Thyroid gland (tissue), 4 donors: ENCODE results near the gene GRIP1. TPM values are rescaled to one million over a fixed set of nuclear protein-coding genes. Genes with fewer than 3 reads are reported as not detected.

Experiments
- DNase-seq, 2 donors: peaks; one replicate each; pipeline ENCODE4 v3.0.0-alpha.2; 2019
- H3K27ac ChIP-seq, 3 donors: fragments of 200-600 bp; sonication (generic); 1 replicate in 2 of 3; 2 replicates in 1 of 3; pipeline ENCODE4 v1.5.1; 2016 to 2019; ENCODE audit warnings: mild to moderate bottlenecking in 1 of 3, moderate library complexity in 1 of 3
- H3K27me3 ChIP-seq: fragments of 200-600 bp; sonication (generic); one replicate; pipeline ENCODE4 v1.5.1; 2019
- H3K36me3 ChIP-seq, 2 donors: fragments of 200-600 bp; sonication (generic); one replicate each; pipeline ENCODE4 v1.5.1; 2016 to 2019
- H3K4me1 ChIP-seq, 2 donors: fragments of 200-600 bp; sonication (generic); one replicate each; pipeline ENCODE4 v1.5.1; 2017 to 2019
- H3K4me3 ChIP-seq, 3 donors: fragments of 200-600 bp; sonication (generic); replicated peaks in 1 of 3; 1 replicate in 2 of 3; 2 replicates in 1 of 3; pipeline ENCODE4 v1.5.1; 2016; ENCODE audit warnings: mild to moderate bottlenecking in 1 of 3
- H3K9me3 ChIP-seq: fragments of 200-600 bp; sonication (generic); one replicate; pipeline ENCODE4 v1.5.1; 2017
- CTCF ChIP-seq, 6 experiments: fragments of 200-600 bp in 3 of 6; fragments of 450-650 bp in 3 of 6; sonication (generic) in 3 of 6; IDR thresholded peaks; one replicate each; pipeline ENCODE4 v1.5.1; 2016 to 2019; ENCODE audit warnings: antibody characterized with exemption in 6 of 6, mild to moderate bottlenecking in 2 of 6, inconsistent platforms in 1 of 6, moderate library complexity in 1 of 6
- POLR2A ChIP-seq, 2 donors: fragments of 450-650 bp; IDR thresholded peaks; one replicate each; pipeline ENCODE4 v1.6.1; 2017; ENCODE audit warnings: antibody characterized with exemption in 2 of 2, mild to moderate bottlenecking in 2 of 2, moderate library complexity in 1 of 2
- WGBS, 2 donors: methylation state at CpG; one replicate each; pipeline ENCODE4 v1.1.5; 2017; 5-methylcytosine and 5-hydroxymethylcytosine counted together
- intact Hi-C: fragments of 100-400 bp; cut with DNase I; formaldehyde crosslinking; loops from one replicate; pipeline ENCODE4 v1.15.1; 2023
- total RNA-seq, 4 donors: library from RNA; depleted of rRNA; stranded (reverse); fragments of >200 nt; gene quantifications; one replicate each; pipeline ENCODE4 v1.2.3, GENCODE V29; 2016

GRIP1 gene
- total RNA-seq, 4 donors from 2014 or later, result 9.9 to 21.1 (median 15.6) TPM

DNA sequence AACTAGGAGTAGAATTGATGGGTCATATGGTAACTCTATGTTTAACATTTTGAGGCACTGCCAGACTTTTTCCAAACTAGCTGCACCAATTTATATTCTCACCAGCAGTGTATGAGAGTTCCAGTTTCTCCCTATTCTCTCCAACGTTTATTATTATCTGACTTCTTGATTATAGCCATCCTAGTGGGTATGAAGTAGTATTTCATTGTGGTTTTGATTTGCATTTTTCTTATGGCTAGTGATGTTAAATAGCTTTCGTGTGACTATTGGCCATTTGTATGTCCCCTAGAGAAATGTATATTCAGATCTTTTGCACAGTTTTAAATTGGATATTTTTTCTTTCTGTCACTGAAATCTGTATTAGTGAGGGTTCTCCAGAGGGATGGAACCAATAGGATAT is 338.7 kb downstream of the GRIP1 start:
- Histone ChIP-seq H3K27ac (no peak overlapping the region), H3K27me3 (no peaks in the 10 kb centered on the region), H3K4me1 (no peaks in the 10 kb centered on the region), H3K9me3 (no peaks in the 10 kb centered on the region), H3K36me3 (peaks cover 0 to 6% of the 10 kb centered on the region in 2 donors), H3K4me3 (no peak overlapping the region)
- no peak for TF ChIP-seq CTCF (IDR thresholded peaks at IDR 0.05)
- no peak for TF ChIP-seq POLR2A (IDR thresholded peaks at IDR 0.05)
- intact Hi-C loops, result no loop called here
- 89 to 95% methylated on average over 2 of the region's 2 CpGs for WGBS, 2 donors
- DNase-seq, result no peak

DNA sequence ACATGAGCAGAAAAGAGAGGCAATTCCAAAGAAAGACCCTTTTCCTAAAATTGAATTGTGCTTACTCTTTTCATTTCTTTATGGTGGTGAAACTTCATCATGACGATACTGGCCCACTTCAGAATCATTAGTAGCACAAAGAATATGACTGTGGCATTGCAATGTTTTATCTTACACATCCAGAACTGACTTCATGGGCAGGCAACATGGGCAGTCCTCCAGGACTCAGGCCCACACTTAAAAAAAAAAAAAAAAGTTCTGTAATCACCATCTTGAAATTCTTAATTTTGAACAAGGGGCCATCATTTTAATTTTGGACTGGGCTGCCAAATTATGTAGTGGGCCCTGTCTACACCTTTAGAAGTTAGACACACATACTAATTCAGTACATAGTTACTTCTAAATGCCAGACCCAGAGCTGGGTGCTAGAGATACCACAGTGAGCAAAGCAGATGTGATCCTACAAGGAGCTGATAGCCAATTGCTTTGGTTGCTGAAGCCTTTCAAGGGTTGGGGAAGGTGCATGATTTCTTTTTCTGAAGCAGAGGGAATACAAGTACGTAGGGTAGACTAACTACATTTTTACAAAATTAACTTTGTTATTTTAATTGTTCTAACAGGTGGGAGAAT is 341.4 kb downstream of the GRIP1 start:
- Histone ChIP-seq H3K4me3 (no peak overlapping the region), H3K27ac (no peak overlapping the region), H3K27me3 (no peaks in the 10 kb centered on the region), H3K9me3 (no peaks in the 10 kb centered on the region), H3K4me1 (no peaks in the 10 kb centered on the region), H3K36me3 (peaks cover 0 to 6% of the 10 kb centered on the region in 2 donors)
- 93 to 96% methylated on average over 2 of the region's 2 CpGs for WGBS, 2 donors
- DNase-seq, result no peak
- TF ChIP-seq CTCF (IDR thresholded peaks at IDR 0.05), result no peak
- no peak for TF ChIP-seq POLR2A (IDR thresholded peaks at IDR 0.05)
- intact Hi-C loops, result no loop called here

- Histone ChIP-seq H3K36me3 (peaks cover 0 to under 1% of the 10 kb centered on the region in 2 donors), H3K9me3 (no peaks in the 10 kb centered on the region), H3K4me3 (no peak overlapping the region), H3K27me3 (no peaks in the 10 kb centered on the region), H3K27ac (no peak overlapping the region), H3K4me1 (no peaks in the 10 kb centered on the region)
- 95 to 97% methylated on average over 2 of the region's 2 CpGs for WGBS, 2 donors
- no peak for DNase-seq
- intact Hi-C loops, result no loop called here
- TF ChIP-seq POLR2A (IDR thresholded peaks at IDR 0.05) (no peak), CTCF (IDR thresholded peaks at IDR 0.05) (no peak)
Measured at GRCh38 chr12:66335746-66336145, 343.1 kb downstream of the GRIP1 start.

- 91 to 92% methylated on average over 1 of the region's 1 CpG for WGBS, 2 donors
- Histone ChIP-seq H3K27ac (no peak overlapping the region), H3K36me3 (no peaks in the 10 kb centered on the region), H3K4me1 (no peaks in the 10 kb centered on the region), H3K9me3 (no peaks in the 10 kb centered on the region), H3K4me3 (no peak overlapping the region), H3K27me3 (no peaks in the 10 kb centered on the region)
- no peak for DNase-seq
- no peak for TF ChIP-seq POLR2A (IDR thresholded peaks at IDR 0.05)
- intact Hi-C loops, result no loop called here
Measured at GRCh38 chr12:66331814-66332213, 347.1 kb downstream of the GRIP1 start.

DNA sequence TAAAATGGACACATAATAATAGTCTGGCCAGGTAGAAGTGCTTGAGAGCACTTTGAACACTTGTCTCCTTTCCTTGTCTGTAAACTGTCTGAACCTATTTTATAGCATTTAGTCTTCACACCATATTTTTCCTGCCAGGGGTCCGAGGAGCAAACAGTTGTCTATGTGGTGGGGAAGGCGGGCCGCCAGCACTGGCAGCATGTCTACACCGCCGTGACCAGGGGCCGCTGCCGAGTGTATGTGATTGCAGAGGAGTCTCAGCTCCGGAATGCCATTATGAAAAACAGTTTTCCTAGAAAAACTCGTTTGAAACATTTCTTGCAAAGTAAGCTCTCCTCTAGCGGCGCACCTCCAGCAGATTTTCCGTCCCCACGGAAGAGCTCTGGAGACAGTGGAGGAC is 347.9 kb downstream of the GRIP1 start:
- H3K4me3 ChIP-seq, result no peak overlapping the region
- intact Hi-C loops, result no loop called here

GRCh38 chr12:66329941-66330340 is 348.9 kb downstream of the GRIP1 start:
- TF ChIP-seq POLR2A (IDR thresholded peaks at IDR 0.05) (no peak), CTCF (IDR thresholded peaks at IDR 0.05) (no peak)
- Histone ChIP-seq H3K4me1 (no peaks in the 10 kb centered on the region), H3K36me3 (no peaks in the 10 kb centered on the region), H3K4me3 (no peak overlapping the region), H3K27me3 (no peaks in the 10 kb centered on the region), H3K9me3 (no peaks in the 10 kb centered on the region), H3K27ac (no peak overlapping the region)
- intact Hi-C loops, result no loop called here
- 88 to 89% methylated on average over 5 of the region's 5 CpGs for WGBS, 2 donors
- DNase-seq, result no peak

More for the DNA sequence above, 347.9 kb downstream of the GRIP1 start:
- no peaks in the 10 kb centered on the region for H3K36me3 ChIP-seq
- no peaks in the 10 kb centered on the region for H3K4me1 ChIP-seq
- TF ChIP-seq POLR2A (IDR thresholded peaks at IDR 0.05), result no peak
- DNase-seq, result no peak
- WGBS, 2 donors, result 93 to 94% methylated on average over 13 of the region's 13 CpGs
- H3K27me3 ChIP-seq, result no peaks in the 10 kb centered on the region
- H3K27ac ChIP-seq, result no peak overlapping the region
- no peaks in the 10 kb centered on the region for H3K9me3 ChIP-seq
